Osteocyte (in vitro differentiated cells): ENCODE results near the gene FTL. TPM values are rescaled to one million over a fixed set of nuclear protein-coding genes. Genes with fewer than 3 reads are reported as not detected.

ENCODE experiments used
- DNase-seq: peaks from one replicate; pipeline ENCODE4 v3.0.0; 2021; ENCODE audit warnings: mixed read lengths; ENCODE audit not compliant: unreplicated experiment; ENCODE audit errors: extremely low spot score
- H3K27ac Mint-ChIP-seq: one replicate; pipeline ENCODE4 v1.8.0; 2021; ENCODE audit warnings: mild to moderate bottlenecking, mixed read lengths; ENCODE audit not compliant: unreplicated experiment
- H3K27me3 Mint-ChIP-seq: one replicate; pipeline ENCODE4 v1.8.0; 2021; ENCODE audit warnings: mixed read lengths; ENCODE audit not compliant: unreplicated experiment
- H3K36me3 Mint-ChIP-seq: one replicate; pipeline ENCODE4 v1.8.0; 2021; ENCODE audit warnings: mixed read lengths; ENCODE audit not compliant: unreplicated experiment
- H3K4me1 Mint-ChIP-seq: one replicate; pipeline ENCODE4 v1.8.0; 2021; ENCODE audit warnings: mixed read lengths; ENCODE audit not compliant: unreplicated experiment
- H3K4me3 Mint-ChIP-seq: one replicate; pipeline ENCODE4 v1.8.0; 2021; ENCODE audit warnings: mild to moderate bottlenecking, moderate library complexity, mixed read lengths; ENCODE audit not compliant: unreplicated experiment
- H3K9me3 Mint-ChIP-seq: one replicate; pipeline ENCODE4 v1.8.0; 2021; ENCODE audit warnings: mixed read lengths; ENCODE audit not compliant: unreplicated experiment
- total RNA-seq: library from RNA; stranded (reverse); gene quantifications from 2 replicates; pipeline ENCODE4 v1.2.1, GENCODE V29; 2021
- TF ChIP-seq, protein P1 (sequence below): fragments of 200-600 bp; sonication (generic); IDR thresholded peaks from 2 replicates; pipeline ENCODE4 v1.5.0; 2021; ENCODE audit warnings: antibody characterized with exemption, mild to moderate bottlenecking, moderate library complexity

The FTL gene
- total RNA-seq, 1 donor from 2014 or later = 2,792 TPM

DNA sequence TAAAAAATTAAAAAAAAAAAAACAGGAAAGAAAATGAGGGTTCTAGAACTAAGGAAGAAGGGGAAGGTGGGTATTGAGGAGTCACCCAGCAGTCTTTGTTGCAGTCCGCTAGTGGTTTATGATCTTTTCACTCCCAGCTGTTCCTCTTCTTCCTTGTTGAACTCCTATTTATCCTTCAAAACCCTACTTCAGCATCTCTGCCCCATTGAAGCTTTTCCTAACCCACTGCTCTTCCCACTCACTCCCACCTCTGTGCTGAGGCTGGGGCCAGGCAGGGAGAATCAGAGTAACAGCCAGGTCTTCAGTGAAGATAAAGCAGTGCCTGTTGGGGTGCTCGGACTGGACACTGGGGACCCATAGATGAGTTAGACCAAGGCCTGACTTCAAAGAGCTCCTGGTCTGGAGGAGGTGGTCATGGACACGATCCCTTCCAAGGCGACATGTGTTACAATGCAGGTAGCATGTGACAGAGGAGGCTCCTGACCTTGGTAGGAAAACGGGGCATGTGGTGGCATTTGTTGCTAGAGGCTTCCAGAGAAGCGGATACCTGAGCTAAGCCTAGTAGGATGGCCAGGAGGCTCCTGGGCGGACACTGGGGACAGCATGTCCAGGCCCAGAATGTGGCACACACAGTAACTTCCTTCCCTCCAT lies 40.0 kb downstream of the FTL start:
- Mint-ChIP-seq H3K4me1 (no peaks in the 10 kb centered on the region), H3K27ac (no peak overlapping the region), H3K36me3 (peaks cover 5% of the 10 kb centered on the region), H3K27me3 (no peaks in the 10 kb centered on the region), H3K9me3 (no peaks in the 10 kb centered on the region), H3K4me3 (no peak overlapping the region)
- TF ChIP-seq, protein P1, sequence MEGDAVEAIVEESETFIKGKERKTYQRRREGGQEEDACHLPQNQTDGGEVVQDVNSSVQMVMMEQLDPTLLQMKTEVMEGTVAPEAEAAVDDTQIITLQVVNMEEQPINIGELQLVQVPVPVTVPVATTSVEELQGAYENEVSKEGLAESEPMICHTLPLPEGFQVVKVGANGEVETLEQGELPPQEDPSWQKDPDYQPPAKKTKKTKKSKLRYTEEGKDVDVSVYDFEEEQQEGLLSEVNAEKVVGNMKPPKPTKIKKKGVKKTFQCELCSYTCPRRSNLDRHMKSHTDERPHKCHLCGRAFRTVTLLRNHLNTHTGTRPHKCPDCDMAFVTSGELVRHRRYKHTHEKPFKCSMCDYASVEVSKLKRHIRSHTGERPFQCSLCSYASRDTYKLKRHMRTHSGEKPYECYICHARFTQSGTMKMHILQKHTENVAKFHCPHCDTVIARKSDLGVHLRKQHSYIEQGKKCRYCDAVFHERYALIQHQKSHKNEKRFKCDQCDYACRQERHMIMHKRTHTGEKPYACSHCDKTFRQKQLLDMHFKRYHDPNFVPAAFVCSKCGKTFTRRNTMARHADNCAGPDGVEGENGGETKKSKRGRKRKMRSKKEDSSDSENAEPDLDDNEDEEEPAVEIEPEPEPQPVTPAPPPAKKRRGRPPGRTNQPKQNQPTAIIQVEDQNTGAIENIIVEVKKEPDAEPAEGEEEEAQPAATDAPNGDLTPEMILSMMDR = no peak
- DNase-seq = no peak

DNA sequence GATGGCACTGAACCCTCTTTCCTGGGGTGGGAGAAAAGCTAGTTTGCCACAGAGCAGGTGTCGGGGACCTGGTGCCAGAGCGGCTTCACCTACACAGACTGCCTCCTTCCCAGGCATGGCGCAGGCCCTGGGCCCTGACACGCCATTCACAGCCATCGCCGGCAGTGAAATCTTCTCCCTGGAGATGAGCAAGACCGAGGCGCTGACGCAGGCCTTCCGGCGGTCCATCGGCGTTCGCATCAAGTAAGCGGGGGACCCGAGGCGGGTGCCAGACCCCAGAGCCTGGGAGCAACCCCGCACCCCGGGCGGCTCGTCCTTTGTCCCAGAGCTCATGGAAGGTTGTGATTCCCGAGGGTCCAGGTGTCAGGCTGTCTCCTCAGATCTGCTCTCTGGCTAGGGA lies 41.8 kb downstream of the FTL start:
- Mint-ChIP-seq H3K4me3 (no peak overlapping the region), H3K36me3 (peaks cover 9% of the 10 kb centered on the region), H3K27me3 (no peaks in the 10 kb centered on the region), H3K4me1 (no peaks in the 10 kb centered on the region), H3K9me3 (no peaks in the 10 kb centered on the region), H3K27ac (no peak overlapping the region)
- TF ChIP-seq, protein P1 = no peak
- DNase-seq = no peak

DNA sequence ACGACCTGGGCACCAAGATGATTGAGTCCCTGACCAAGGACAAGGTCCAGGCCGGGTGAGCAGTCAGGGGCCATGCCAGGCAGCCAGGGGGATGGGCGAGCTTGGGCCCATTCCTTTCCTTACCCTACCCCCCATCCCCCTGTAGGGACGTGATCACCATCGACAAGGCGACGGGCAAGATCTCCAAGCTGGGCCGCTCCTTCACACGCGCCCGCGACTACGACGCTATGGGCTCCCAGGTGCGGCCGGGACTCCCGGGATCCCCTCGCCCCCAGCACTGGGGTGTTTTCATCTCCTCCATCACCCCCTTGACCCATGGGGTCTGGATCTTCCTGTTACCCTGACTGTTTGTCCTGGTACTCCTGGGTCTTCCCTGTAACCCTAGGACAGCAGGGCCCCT lies 44.7 kb downstream of the FTL start:
- TF ChIP-seq, protein P1 = no peak
- Mint-ChIP-seq H3K27ac (no peak overlapping the region), H3K27me3 (no peaks in the 10 kb centered on the region), H3K9me3 (no peaks in the 10 kb centered on the region), H3K4me1 (no peaks in the 10 kb centered on the region), H3K4me3 (no peak overlapping the region), H3K36me3 (peaks cover 13% of the 10 kb centered on the region)
- DNase-seq = no peak

DNA sequence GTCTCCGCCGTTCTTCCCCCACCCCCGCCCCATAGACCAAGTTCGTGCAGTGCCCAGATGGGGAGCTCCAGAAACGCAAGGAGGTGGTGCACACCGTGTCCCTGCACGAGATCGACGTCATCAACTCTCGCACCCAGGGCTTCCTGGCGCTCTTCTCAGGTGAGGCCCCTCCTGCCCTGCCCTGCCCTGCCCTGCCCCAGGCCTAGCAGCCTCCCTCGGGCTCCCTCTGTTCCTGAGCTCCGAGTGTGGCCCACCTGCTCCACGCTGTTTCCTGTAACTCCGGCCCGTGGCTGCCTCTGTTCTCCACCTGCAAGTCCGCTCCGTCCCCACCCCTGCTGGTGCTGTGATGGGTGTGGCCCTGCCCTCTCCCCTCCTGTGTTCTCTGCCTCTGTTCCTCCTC lies 45.3 kb downstream of the FTL start:
- DNase-seq = no peak
- Mint-ChIP-seq H3K9me3 (no peaks in the 10 kb centered on the region), H3K27ac (no peak overlapping the region), H3K4me3 (no peak overlapping the region), H3K27me3 (no peaks in the 10 kb centered on the region), H3K36me3 (peaks cover 15% of the 10 kb centered on the region), H3K4me1 (no peaks in the 10 kb centered on the region)
- TF ChIP-seq, protein P1 = no peak

DNA sequence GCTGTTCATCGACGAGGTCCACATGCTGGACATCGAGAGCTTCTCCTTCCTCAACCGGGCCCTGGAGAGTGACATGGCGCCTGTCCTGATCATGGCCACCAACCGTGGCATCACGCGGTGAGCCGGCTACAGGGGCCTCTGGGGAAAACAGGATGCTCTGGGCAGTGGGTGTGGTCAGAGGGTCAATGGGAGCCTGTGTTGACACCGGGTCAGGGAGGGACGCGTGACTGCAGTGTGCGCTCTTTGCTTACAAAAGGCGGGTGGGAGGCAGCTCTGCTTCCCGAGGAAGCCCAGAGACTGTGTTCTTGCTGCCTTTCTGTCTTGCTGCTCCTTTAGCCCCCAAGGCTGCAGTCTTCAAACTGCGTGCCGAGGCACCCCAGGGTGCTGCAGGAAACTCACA lies 46.1 kb downstream of the FTL start:
- Mint-ChIP-seq H3K27me3 (no peaks in the 10 kb centered on the region), H3K4me1 (no peaks in the 10 kb centered on the region), H3K9me3 (no peaks in the 10 kb centered on the region), H3K4me3 (no peak overlapping the region), H3K27ac (no peak overlapping the region), H3K36me3 (peaks cover 19% of the 10 kb centered on the region)
- TF ChIP-seq, protein P1 = no peak
- DNase-seq = no peak
